ENCODE data around the gene CTPS2.
"Not testable (repeated sequence)": the region's sequence is repeated elsewhere in the genome, so short reads cannot be mapped to it uniquely, and the experiment has no call there.

The CTPS2 gene

DNA sequence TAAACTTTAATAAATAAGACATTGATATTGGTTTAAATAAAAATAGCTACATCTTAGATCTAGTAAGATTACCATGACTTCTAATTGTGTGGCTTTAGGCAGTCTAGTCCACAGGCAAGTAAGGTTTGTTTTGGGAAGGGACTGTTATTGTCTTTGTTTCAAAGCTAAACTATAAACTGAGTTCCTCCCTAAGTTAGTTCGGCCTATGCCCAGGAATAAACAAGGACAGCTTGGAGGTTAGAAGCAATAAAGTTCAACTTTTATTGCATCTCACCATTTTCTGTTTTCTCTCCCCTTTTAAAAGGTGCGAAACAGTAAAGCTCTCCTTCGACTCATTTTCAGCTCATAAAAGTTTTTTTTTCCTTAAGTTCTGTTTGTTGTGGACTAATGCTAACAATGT is 133.0 kb downstream of the CTPS2 start:
- no peak for DNase-seq (ENCODE audit: low read depth)
- in situ Hi-C loops (cut with HindIII; ENCODE audit: low sequenced_read_pairs), result no loop called here
- H3K4me3 ChIP-seq (ENCODE audit: low read depth, low read length), result no peak overlapping the region
- TF ChIP-seq CTCF (IDR thresholded peaks at IDR 0.05; ENCODE audit: low read depth, low read length, missing control alignments), result no peak

- no peak for DNase-seq (ENCODE audit: low read depth)
- no peak for TF ChIP-seq CTCF (IDR thresholded peaks at IDR 0.05; ENCODE audit: low read depth, low read length, missing control alignments)
- in situ Hi-C loops (cut with HindIII; ENCODE audit: low sequenced_read_pairs), result no loop called here
- no peak overlapping the region for H3K4me3 ChIP-seq (ENCODE audit: low read depth, low read length)
Observed at GRCh38 chrX:16578218-16578617, 134.3 kb downstream of the CTPS2 start.

- in situ Hi-C loops (cut with HindIII; ENCODE audit: low sequenced_read_pairs), result no loop called here
- no peak overlapping the region for H3K4me3 ChIP-seq (ENCODE audit: low read depth, low read length)
- no peak for DNase-seq (ENCODE audit: low read depth)
- TF ChIP-seq CTCF (IDR thresholded peaks at IDR 0.05; ENCODE audit: low read depth, low read length, missing control alignments), result no peak
Observed at GRCh38 chrX:16577483-16578029, 134.9 kb downstream of the CTPS2 start.

DNA sequence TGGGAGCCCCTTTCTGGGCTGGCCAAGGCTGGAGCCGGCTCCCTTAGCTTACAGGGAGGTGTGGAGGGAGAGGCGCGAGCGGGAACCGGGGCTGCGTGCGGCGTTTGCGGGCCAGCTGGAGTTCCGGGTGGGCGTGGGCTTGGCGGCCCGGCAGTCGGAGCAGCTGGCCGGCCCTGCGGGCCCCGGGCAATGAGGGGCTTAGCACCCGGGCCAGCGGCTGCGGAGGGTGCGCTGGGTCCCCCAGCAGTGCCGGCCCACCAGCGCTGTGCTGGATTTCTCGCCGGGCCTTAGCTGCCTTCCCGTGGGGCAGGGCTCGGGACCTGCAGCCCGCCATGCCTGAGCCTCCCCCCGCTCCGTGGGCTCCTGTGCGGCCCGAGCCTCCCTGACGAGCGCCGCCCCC is 137.1 kb downstream of the CTPS2 start:
- H3K4me3 ChIP-seq (ENCODE audit: low read depth, low read length); DNase-seq (ENCODE audit: low read depth); in situ Hi-C loops (cut with HindIII; ENCODE audit: low sequenced_read_pairs): not testable (repeated sequence)

DNA sequence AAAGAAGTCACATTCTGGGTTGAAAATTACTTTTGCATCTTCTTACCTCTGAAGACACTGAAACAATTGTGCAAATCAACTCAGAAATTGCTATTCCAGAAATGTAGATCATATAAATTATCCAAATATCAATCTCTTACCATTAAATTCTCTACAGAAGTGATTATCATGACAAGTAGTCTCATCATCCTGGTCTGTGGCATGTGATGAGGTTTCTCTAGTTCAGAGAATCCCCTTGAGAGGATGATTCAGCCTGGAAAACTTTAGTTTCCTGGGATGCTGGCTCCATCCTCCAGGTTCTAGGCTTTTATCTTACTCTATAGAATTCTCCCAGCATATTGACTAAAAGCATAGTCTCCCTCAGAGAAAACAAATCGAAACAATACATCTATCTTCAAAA is 138.7 kb downstream of the CTPS2 start:
- DNase-seq (ENCODE audit: low read depth), result no peak
- no peak overlapping the region for H3K4me3 ChIP-seq (ENCODE audit: low read depth, low read length)
- in situ Hi-C loops (cut with HindIII; ENCODE audit: low sequenced_read_pairs), result no loop called here
- TF ChIP-seq CTCF (IDR thresholded peaks at IDR 0.05; ENCODE audit: low read depth, low read length, missing control alignments), result no peak

DNA sequence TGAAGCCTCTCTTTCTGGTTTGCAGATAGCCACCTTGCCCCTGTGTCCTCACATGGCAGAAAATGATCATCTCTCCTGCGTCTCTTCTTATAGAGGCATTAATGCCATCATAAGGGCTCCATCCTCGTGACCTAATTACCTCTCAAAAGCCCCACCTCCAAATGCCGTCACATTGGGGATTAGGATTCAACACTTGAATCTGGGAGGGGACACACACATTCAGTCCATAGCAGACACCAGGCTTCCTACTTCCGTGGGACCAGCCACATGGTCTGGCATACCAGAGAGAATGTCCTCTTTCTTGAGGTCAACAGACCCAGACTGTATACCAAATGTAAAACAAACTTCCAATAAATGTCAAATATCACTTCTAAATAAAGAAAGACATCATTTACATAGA is 144.8 kb downstream of the CTPS2 start:
- in situ Hi-C loops (cut with HindIII; ENCODE audit: low sequenced_read_pairs), result no loop called here
- H3K4me3 ChIP-seq (ENCODE audit: low read depth, low read length), result no peak overlapping the region
- TF ChIP-seq CTCF (IDR thresholded peaks at IDR 0.05; ENCODE audit: low read depth, low read length, missing control alignments), result no peak
- DNase-seq (ENCODE audit: low read depth), result no peak

DNA sequence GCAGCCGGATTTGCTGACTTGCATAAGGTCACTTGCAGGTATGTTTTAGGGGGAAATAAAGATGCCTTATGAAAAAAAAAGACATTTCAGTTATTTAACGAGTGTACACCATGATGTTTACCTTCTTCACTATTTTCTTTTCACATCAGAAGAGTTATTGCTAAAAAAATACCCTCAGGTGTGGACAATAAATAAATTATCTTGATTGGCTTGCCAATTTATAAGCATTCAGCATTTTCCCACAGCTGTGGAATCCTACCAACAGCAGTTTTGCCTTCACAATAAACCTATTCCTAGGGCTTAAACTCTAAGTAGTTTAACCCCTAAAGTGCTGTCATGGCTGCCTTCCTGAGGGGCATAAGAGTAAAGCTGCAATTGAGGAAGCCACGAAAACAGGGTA is 145.9 kb downstream of the CTPS2 start:
- in situ Hi-C loops (cut with HindIII; ENCODE audit: low sequenced_read_pairs), result no loop called here
- H3K4me3 ChIP-seq (ENCODE audit: low read depth, low read length), result no peak overlapping the region
- no peak for DNase-seq (ENCODE audit: low read depth)
- TF ChIP-seq CTCF (IDR thresholded peaks at IDR 0.05; ENCODE audit: low read depth, low read length, missing control alignments), result no peak
